Mononuclear cell (primary cell): ENCODE results near the gene WDR76. TPM values are rescaled to one million over a fixed set of nuclear protein-coding genes. Genes with fewer than 3 reads are reported as not detected.
A peak's percentile ranks its signal among the peaks of the same experiment; 100 is the strongest.
"Not testable (repeated sequence)": the region's sequence is repeated elsewhere in the genome, so short reads cannot be mapped to it uniquely, and the experiment has no call there.

Experiments
- H3K27me3 ChIP-seq: 2 replicates; pipeline ENCODE4 v1.6.0; 2011; ENCODE audit warnings: low read length, control low read depth; ENCODE audit not compliant: insufficient read depth
- H3K4me1 ChIP-seq: 2 replicates; pipeline ENCODE4 v1.5.1; 2011; ENCODE audit warnings: mild to moderate bottlenecking, low read length, control low read depth; ENCODE audit not compliant: insufficient read depth
- H3K4me3 ChIP-seq: 2 replicates; pipeline ENCODE4 v1.5.1; 2011; ENCODE audit warnings: mild to moderate bottlenecking, low read length, moderate library complexity
- H3K9me3 ChIP-seq: 2 replicates; pipeline ENCODE4 v1.5.1; 2011; ENCODE audit warnings: low read depth, mild to moderate bottlenecking, control low read depth, low read length
- total RNA-seq: library from RNA; depleted of rRNA; stranded (reverse); fragments of >200 nt; gene quantifications from one replicate; pipeline ENCODE4 v1.2.3, GENCODE V29; 2012

The WDR76 gene
- total RNA-seq, 1 donor: 6.7 TPM

DNA sequence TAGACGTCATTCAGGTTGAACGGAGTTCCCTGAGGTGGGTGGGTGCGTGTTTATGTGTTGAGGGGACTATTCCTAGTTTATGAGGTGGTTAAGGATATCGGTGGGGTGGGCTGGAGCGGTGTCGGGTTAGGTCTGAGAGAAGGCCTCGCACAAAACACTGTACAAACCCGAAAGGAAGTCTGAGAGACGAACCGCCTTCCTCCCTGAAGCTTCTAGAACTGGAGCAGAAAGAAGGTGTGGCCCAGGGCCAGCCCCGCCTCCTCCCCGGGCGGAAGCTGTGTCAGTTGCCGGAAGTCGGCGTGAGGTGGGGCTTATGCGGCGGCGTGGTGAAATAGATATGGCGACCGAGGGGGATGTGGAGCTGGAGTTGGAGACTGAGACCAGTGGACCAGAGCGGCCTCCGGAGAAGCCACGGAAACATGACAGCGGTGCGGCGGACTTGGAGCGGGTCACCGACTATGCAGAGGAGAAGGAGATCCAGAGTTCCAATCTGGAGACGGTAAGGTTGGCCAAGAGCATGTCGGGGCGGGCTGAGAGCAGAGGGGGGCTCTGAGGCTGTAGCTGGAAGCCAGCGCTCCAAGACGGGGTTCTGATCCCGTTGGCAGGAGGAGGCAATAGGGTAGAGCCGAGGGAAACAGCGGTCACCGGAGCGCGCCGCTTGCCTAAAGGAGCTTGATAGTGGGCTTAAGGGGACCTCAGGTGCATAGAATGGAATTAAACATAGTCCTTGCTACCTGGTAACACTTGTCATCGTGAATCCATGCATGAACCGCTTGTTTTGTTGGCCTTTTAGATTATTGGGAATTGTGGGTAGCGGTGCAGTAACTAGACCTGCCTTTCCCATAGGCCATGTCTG is 26.3 kb upstream of the WDR76 start, which contains the start of gene HYPK:
Gene HYPK, plus strand, starts transcription at position 314 of the 856 bp plus-strand sequence. Its CDS starts 24 bp downstream, at position 338.
- H3K4me3 ChIP-seq: peak within 1 kb of the TSS; percentile 77
- peaks cover 37% of the 10 kb centered on the region for H3K4me1 ChIP-seq
- H3K9me3 ChIP-seq: no peaks in the 10 kb centered on the region
- H3K27me3 ChIP-seq: no peaks in the 10 kb centered on the region

DNA sequence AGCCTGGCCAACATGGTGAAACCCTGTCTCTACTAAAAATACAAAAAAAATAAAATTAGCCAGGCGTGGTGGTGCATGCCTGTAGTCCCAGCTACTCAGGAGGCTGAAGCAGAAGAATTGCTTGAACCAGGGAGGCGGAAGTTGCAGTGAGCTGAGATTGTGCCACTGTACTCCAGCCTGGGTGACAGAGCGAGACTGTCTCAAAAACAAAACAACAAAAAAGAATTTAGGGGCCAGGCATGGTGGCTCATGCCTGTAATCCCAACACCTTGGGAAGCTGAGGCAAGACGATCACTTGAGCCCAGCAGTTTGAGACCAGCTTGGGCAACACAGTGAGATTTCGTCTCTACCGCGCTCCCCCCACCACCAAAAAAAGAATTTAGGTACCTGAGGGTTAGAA is 24.1 kb upstream of the WDR76 start:
- not testable (repeated sequence) for H3K9me3 ChIP-seq
- H3K4me1 ChIP-seq: peaks cover 33% of the 10 kb centered on the region

DNA sequence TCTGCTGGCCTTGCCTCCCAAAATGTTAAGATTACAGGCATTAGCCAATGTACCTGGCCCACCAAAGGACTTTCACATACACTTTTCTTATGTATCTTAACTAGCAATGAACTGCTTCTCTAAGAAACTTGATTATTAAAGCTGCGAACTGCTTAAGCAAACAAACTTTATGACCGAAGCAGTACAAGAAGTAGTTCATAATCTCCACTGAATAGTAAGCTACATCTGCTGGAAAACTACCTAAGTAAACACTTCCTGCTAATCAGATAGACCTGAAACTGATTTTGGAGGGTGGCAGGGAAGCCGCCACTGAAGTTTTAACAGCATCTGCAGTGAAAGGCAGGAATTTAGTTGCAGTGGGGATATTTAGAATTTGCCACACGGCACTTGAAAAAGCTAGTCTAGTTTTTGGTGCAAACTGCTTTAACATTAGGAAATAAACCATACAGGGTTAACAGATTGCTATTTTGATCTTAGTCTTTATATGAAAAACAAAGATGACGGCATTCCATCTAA is 18.3 kb upstream of the WDR76 start:
- Histone ChIP-seq H3K4me1 (peaks cover 20% of the 10 kb centered on the region), H3K9me3 (no peaks in the 10 kb centered on the region), H3K27me3 (no peaks in the 10 kb centered on the region), H3K4me3 (no peak overlapping the region)

More for the DNA sequence above, 24.1 kb upstream of the WDR76 start:
- not testable (repeated sequence) for H3K27me3 ChIP-seq, H3K4me3 ChIP-seq

DNA sequence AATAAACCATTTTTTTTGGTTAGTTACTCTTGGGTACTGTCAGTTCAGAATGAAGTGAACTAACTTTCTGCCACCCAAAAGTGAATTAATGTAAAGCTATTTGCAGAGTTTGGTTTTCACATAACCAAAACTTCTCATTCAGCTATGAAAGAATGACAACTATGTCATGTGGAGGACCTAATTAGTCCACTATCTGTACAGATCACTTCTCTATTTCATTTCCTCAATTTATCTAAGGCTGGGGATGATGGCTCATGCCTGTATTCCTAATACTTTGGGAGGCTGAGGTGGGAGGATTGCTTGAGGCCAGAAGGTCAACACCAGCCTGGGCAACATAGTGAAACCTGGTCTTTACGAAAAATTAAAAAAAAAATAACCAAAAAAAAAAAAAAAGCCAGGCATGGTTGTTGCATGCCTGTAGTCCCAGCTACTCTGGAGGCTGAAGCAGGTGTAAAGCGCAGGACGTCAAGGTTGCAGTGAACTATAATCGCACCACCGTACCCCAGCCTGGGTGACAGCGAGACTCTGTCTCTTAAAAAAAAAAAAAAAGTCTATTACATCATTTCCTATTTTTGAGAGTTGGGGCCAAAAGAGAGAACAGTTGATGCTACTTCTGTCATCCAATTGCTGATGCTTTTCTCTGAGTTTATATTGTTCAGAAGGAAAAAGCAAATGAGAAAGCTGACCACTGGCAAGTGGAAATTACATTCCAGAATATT is 17.7 kb upstream of the WDR76 start:
- no peaks in the 10 kb centered on the region for H3K9me3 ChIP-seq
- peaks cover 20% of the 10 kb centered on the region for H3K4me1 ChIP-seq
- no peaks in the 10 kb centered on the region for H3K27me3 ChIP-seq
- no peak overlapping the region for H3K4me3 ChIP-seq

DNA sequence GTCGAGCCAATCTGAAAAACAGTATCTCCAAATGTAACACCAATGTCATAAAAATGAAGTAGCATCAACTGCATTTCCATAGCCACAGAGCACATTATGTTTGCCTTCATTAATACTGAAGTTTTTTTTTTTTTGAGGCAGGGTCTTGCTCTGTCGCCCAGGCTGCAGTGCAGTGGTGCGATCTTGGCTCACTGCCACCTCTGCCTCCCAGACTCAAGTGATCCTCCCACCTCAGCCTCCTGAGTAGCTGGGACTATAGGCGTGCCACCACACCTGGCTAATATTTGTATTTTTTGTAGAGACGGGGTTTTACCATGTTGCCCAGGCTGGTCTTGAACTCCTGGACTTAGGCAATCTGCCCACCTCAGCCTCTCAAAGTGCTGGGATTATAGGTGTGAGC is 11.7 kb upstream of the WDR76 start:
- not testable (repeated sequence) for H3K4me3 ChIP-seq, H3K9me3 ChIP-seq

DNA sequence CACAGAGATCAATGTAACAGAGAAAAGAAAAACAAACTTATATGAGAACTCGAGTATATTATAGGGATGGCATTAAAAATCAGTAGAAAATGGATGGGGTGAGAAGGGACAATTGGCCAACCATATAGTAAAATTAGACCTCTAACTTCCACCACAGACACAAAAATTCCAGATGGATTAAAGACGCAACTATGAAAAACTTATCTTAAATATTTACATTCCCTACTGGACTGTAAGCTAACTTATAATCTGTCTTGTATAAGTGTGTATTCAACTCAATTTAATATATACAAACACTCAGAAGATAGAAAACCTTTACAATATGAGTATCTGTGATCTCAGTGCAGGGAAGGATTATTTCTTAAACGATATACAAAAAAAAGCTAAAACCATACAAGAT is 5.3 kb upstream of the WDR76 start:
- H3K4me1 ChIP-seq: peaks cover 42% of the 10 kb centered on the region
- H3K27me3 ChIP-seq: no peaks in the 10 kb centered on the region
- H3K9me3 ChIP-seq: no peaks in the 10 kb centered on the region
- no peak overlapping the region for H3K4me3 ChIP-seq

More for the DNA sequence above, 11.7 kb upstream of the WDR76 start:
- H3K4me1 ChIP-seq, H3K27me3 ChIP-seq: not testable (repeated sequence)

DNA sequence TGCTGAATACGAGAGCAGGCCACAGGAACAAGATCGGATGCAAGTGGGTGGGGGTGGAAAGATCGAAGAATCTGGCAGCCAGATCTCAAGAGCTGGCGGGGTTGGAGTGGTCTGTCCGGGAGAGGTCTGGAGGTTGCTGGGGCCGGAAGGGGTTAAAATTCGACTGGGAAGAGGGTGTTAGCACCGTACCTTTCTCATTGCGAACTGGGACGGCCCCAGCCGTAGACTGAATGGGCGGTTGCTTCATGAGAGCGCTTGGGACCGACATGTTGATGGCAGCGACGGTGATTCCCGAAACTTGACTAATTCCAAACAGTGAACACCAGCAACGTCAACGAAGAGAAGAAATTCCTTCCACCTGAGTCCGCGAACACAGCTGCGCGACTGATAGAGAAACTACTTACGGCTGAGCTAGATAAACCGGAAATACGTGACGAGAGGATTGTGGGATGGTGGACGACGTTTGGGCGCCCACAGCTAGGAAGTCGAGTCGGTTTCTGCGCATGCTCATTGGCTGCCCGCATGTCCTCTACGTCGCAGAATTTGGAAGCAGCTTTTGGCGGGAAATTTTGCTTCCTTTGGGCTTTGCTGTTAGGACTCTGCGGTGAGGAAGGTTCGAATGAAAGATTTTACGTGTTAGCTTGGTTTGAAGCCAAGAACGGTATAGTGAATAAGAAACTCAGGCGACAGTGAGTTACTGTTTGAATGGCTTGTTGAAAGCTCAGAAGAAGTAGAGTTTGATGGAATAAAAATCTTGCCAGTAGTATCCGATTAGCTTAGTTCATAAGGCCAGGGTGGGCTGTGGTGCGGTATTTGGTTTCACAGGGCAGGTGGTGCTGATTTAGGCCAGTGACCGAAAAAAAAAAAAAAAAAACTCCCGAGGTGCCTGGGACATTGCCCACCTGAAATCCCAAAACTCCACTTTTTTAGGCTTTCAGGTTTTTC is 2.2 kb upstream of the WDR76 start, which contains the start of gene MFAP1:
Gene MFAP1, minus strand, starts transcription at position 389 of the 945 bp plus-strand sequence. Its CDS starts 121 bp downstream, at position 268.
- H3K4me1 ChIP-seq: peaks cover 59% of the 10 kb centered on the region
- H3K27me3 ChIP-seq: no peaks in the 10 kb centered on the region
- H3K4me3 ChIP-seq: peak within 1 kb of the TSS; percentile 79
- no peaks in the 10 kb centered on the region for H3K9me3 ChIP-seq

DNA sequence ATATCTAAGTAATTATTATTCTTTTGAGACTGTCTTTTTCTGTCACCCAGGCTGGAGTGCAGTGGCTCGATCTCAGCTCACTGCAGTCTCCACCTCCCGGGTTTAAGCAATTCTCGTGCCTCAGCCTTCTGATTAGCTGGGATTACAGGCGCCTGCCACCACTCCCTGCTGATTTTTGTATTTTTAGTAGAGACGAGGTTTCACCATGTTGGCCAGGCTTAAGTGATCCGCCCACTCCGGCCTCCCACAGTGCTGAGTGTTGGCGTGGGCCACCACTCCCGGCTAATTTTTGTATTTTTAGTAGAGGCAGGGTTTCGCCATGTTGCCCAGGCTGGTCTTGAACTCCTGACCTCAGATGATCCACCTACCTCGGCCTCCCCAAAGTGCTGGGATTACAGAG is 1.5 kb upstream of the WDR76 start:
- H3K27me3 ChIP-seq, H3K9me3 ChIP-seq, H3K4me3 ChIP-seq: not testable (repeated sequence)
- peaks cover 64% of the 10 kb centered on the region for H3K4me1 ChIP-seq

DNA sequence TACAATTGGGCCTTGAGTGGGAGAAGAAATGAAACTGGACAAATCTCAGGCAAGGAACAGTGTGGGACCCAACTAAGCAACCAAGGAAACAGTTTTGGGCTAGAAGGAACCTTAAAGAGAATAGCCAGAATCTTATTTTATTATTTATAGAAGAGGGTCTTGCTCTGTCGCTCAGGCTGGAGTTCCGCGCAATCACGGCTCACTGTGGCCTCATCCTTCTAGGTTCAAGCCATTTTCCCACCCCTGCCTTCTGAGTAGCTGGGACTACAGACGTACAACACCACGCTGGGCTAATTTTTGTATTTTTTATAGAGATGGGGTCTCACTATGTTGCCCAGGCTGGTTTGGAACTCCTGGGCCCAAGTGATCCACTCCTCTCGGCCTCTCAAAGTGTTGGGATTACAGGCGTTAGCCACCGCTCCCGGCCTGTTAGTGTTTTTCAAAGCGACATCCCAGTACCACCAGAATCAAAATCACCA is 734 bp upstream of the WDR76 start:
- H3K4me1 ChIP-seq: peaks cover 59% of the 10 kb centered on the region
- H3K27me3 ChIP-seq: no peaks in the 10 kb centered on the region
- no peaks in the 10 kb centered on the region for H3K9me3 ChIP-seq
- H3K4me3 ChIP-seq: no peak overlapping the region

DNA sequence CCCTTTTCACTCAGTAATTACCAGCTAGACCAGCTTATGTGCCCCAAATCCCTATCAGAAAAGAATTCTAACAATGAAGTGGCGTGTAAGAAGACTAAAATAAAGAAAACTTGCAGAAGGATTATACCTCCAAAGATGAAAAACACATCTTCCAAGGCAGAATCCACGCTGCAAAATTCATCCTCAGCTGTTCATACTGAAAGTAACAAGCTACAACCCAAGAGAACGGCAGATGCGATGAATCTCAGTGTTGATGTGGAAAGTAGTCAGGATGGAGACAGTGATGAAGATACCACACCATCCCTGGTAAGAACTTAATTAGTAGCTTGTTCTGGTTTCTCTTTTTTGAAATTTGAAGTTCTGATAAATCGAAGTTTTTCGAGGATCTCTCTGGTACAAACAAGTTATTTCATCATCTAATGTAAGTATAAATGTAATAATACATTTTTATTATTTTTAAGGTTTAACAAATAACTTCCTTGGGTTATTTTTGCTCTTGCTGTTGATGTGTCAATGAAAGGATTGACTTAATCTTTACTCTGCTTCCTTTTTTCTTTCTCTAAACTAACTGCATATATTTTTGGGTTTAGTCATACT is 1.4 kb downstream of the WDR76 start:
- H3K4me3 ChIP-seq: no peak overlapping the region
- H3K27me3 ChIP-seq: no peaks in the 10 kb centered on the region
- peaks cover 46% of the 10 kb centered on the region for H3K4me1 ChIP-seq
- no peaks in the 10 kb centered on the region for H3K9me3 ChIP-seq

DNA sequence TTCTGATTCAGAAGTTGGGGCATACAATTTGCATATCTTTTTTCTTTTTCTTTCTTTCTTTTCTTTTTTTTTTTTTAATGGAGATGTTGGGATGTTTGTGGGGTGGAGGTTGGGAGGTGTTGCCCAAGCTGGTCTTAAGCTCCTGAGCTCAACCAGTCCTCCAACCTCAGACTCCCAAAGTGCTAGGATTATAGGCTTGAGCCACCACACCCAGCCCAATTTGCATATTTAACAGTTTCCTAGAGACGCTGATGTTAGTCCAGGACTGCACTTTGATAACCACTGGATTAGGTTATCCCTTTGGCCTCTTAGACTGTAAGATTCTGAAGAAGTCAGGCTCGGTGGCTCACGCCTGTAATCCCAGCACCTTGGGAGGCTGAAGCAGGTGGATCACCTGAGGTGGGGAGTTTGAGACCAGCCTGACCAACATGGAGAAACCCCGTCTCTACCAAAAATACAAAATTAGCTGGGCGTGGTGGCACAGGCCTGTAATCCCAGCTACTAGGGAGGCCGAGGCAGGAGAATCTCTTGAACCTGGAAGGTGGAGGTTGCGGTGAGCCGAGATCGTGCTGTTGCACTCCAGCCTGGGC is 3.2 kb downstream of the WDR76 start:
- H3K9me3 ChIP-seq, H3K4me3 ChIP-seq, H3K27me3 ChIP-seq: not testable (repeated sequence)
- H3K4me1 ChIP-seq: peaks cover 35% of the 10 kb centered on the region

DNA sequence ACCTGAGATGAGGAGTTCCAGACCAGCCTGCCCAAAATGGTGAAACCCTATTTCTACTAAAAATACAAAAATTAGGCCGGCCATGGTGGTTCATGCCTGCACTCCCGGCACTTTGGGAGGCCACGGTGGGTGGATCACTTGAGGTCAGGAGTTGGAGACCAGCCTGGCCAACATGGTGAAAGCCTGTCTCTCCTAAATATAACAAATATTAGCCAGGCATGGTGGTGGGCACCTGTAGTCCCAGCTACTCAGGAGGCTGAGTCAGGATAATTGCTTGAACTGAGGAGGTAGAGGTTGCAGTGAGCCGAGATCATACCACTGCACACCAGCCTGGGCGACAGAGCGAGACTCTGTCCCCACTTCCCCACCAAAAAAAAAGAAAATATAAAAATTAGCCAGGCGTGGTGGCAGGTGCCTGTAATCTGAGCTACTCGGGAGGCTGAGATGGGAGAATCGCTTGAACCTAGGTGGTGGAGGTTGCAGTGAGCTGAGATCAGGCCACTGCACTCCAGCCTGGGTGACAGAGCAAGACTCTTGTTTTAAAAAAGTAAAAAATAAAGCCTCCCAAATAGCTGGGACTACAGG is 4.0 kb downstream of the WDR76 start:
- H3K27me3 ChIP-seq, H3K9me3 ChIP-seq, H3K4me3 ChIP-seq: not testable (repeated sequence)
- peaks cover 29% of the 10 kb centered on the region for H3K4me1 ChIP-seq

DNA sequence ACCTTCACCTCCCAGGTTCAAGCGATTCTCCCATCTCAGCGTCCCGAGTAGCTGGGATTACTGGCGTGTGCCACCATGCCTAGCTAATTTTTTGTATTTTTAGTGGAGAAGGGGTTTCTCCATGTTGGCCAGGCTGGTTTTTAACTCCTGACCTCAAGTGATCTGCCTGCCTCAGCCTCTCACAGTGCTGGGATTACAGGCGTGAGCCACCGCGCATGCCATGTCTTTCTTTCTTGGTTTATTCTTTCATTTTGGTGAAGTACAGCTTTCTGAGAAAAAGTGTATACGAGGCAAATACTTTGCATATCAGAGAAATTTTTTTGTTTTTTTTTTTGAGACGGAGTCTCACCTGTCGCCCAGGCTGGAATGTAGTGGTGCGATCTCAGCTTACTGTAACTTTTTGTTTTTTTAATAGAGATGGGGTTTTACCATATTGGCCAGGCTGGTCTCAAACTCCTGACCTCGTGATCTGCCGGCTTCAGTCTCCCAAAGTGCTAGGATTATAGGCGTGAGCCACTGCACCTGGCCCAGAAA is 4.8 kb downstream of the WDR76 start:
- not testable (repeated sequence) for H3K27me3 ChIP-seq, H3K4me3 ChIP-seq, H3K9me3 ChIP-seq
- peaks cover 21% of the 10 kb centered on the region for H3K4me1 ChIP-seq
